ENCODE data around the gene AJUBA.

The AJUBA gene

DNA sequence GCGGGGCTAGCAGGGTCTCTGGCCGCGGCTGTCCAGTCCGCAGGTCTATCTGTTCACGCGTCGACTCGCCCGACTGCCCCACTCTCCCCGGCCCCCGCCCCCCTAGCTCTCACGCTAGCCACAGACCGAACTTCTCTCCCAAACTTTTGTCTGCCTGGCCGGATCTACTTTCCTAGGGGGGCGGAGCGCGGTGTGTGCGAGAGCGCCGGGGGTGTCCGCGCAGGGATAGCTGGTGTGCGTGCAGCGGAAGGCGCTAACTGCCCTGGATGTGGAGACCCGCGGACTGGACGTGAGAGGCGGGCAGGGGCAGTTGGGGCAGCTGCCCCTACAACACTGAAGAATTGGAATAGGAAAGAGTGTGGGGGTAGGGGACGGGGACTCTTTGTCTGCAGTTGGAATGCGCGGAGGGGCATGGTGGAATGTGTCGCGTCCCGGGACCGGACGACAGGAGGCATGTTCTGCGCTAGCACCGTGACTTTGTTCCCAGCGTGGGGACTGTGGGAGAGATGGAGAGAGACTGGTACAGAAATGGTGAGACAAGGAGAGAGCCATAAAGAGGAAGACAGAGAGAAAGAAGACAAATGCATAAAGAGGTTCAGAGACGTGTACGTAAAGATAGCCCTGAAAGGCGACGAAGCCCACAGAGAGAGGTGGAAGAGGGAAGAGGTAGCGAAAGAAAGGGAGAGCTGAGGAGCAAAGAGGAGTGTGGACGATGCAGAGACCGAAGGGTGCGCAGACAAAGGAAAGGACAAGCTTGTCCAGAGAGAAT, at the start of gene AJUBA:
AJUBA (minus strand) TSS at position 75 of the 769 bp plus-strand sequence. CDS start 285 bp downstream, outside the sequence.
- Histone ChIP-seq H3K27ac (ENCODE audit: low read length) (peak within 1 kb of the TSS; percentile 53), H3K27me3 (ENCODE audit: control insufficient read depth in 1 of 2, insufficient read depth in 2 of 2, low read length in 2 of 2) (peaks cover 0 to 10% of the 10 kb centered on the region in 2 donors), H3K9ac (ENCODE audit: low read length in 2 of 2) (peak within 1 kb of the TSS; percentile 44 to 74), H3K4me1 (ENCODE audit: control insufficient read depth, insufficient read depth, low read length) (peaks cover 41% of the 10 kb centered on the region), H3K9me3 (ENCODE audit: control insufficient read depth in 2 of 2, low read length in 2 of 2) (no peaks in the 10 kb centered on the region), H3K4me3 (ENCODE audit: low read length in 2 of 2) (peak within 1 kb of the TSS; percentile 87 to 94), H3K36me3 (ENCODE audit: control insufficient read depth in 2 of 2, insufficient read depth in 2 of 2, low read length in 2 of 2) (peaks cover 5 to 6% of the 10 kb centered on the region in 2 donors)

GRCh38 chr14:23030936-23031335, 48.6 kb upstream of the AJUBA start:
- Histone ChIP-seq H3K36me3 (ENCODE audit: control insufficient read depth in 2 of 2, insufficient read depth in 2 of 2, low read length in 2 of 2) (peaks cover 9 to 18% of the 10 kb centered on the region in 2 donors), H3K9me3 (ENCODE audit: control insufficient read depth in 2 of 2, low read length in 2 of 2) (no peaks in the 10 kb centered on the region), H3K4me3 (ENCODE audit: low read length in 2 of 2) (no peak overlapping the region), H3K27me3 (ENCODE audit: control insufficient read depth in 1 of 2, insufficient read depth in 2 of 2, low read length in 2 of 2) (no peaks in the 10 kb centered on the region), H3K27ac (ENCODE audit: low read length) (no peak overlapping the region), H3K9ac (ENCODE audit: low read length in 2 of 2) (no peak overlapping the region), H3K4me1 (ENCODE audit: control insufficient read depth, insufficient read depth, low read length) (peaks cover 11% of the 10 kb centered on the region)

- Histone ChIP-seq H3K27ac (ENCODE audit: low read length) (no peak overlapping the region), H3K4me3 (ENCODE audit: low read length in 2 of 2) (no peak overlapping the region), H3K4me1 (ENCODE audit: control insufficient read depth, insufficient read depth, low read length) (peaks cover 7% of the 10 kb centered on the region), H3K9ac (ENCODE audit: low read length in 2 of 2) (no peak overlapping the region), H3K27me3 (ENCODE audit: control insufficient read depth in 1 of 2, insufficient read depth in 2 of 2, low read length in 2 of 2) (no peaks in the 10 kb centered on the region), H3K9me3 (ENCODE audit: control insufficient read depth in 2 of 2, low read length in 2 of 2) (no peaks in the 10 kb centered on the region), H3K36me3 (ENCODE audit: control insufficient read depth in 2 of 2, insufficient read depth in 2 of 2, low read length in 2 of 2) (peaks cover 18 to 30% of the 10 kb centered on the region in 2 donors)
Observed at GRCh38 chr14:23028799-23029198, 46.4 kb upstream of the AJUBA start.

DNA sequence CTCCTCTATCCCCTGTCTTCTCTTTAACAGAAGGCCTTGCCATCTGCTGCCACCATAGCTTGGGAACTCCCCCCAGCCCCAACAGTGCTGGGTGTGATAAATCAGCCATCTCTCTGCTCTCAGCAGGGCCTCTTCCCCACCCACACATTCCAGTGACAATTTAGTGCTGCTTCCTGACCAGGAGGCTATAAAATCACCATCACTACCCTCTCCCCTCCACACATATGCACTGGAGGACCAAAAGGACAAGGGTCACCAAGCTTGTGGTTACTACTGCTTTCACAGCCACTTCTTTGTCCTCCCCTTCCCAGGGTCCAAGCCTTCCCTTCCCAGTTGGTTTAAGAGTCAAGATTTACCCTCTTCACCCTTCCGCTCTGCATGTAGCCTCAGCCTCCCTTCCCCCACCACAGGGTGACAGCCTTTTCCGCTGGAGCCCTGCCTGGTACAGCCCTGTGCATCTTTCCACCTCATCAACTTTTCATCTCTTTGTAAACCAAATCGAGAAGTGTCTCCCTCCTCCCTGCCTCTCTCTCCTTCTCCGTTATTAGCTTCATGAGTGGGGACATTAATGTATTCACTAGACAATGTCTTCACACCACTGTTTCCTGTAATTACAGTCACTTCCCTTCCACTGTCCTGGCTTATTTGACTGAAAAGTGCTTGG, 42.9 kb upstream of the AJUBA start:
- Histone ChIP-seq H3K9ac (ENCODE audit: low read length in 2 of 2) (no peak overlapping the region), H3K4me1 (ENCODE audit: control insufficient read depth, insufficient read depth, low read length) (no peaks in the 10 kb centered on the region), H3K36me3 (ENCODE audit: control insufficient read depth in 2 of 2, insufficient read depth in 2 of 2, low read length in 2 of 2) (peaks cover 14 to 20% of the 10 kb centered on the region in 2 donors), H3K4me3 (ENCODE audit: low read length in 2 of 2) (no peak overlapping the region), H3K27ac (ENCODE audit: low read length) (no peak overlapping the region), H3K9me3 (ENCODE audit: control insufficient read depth in 2 of 2, low read length in 2 of 2) (no peaks in the 10 kb centered on the region), H3K27me3 (ENCODE audit: control insufficient read depth in 1 of 2, insufficient read depth in 2 of 2, low read length in 2 of 2) (no peaks in the 10 kb centered on the region)

- H3K27ac ChIP-seq (ENCODE audit: low read length), result no peak overlapping the region
- peaks cover 14 to 20% of the 10 kb centered on the region in 2 donors for H3K36me3 ChIP-seq (ENCODE audit: control insufficient read depth in 2 of 2, insufficient read depth in 2 of 2, low read length in 2 of 2)
- H3K4me3 ChIP-seq (ENCODE audit: low read length in 2 of 2), result no peak overlapping the region
- H3K9ac ChIP-seq (ENCODE audit: low read length in 2 of 2), result no peak overlapping the region
- H3K4me1 ChIP-seq (ENCODE audit: control insufficient read depth, insufficient read depth, low read length), result no peaks in the 10 kb centered on the region
- H3K9me3 ChIP-seq (ENCODE audit: control insufficient read depth in 2 of 2, low read length in 2 of 2), result no peaks in the 10 kb centered on the region
- H3K27me3 ChIP-seq (ENCODE audit: control insufficient read depth in 1 of 2, insufficient read depth in 2 of 2, low read length in 2 of 2), result no peaks in the 10 kb centered on the region
Observed at GRCh38 chr14:23024612-23025075, 42.3 kb upstream of the AJUBA start.

GRCh38 chr14:23023795-23024152, 41.4 kb upstream of the AJUBA start:
- H3K27ac ChIP-seq (ENCODE audit: low read length), result no peak overlapping the region
- no peak overlapping the region for H3K4me3 ChIP-seq (ENCODE audit: low read length in 2 of 2)
- no peaks in the 10 kb centered on the region for H3K4me1 ChIP-seq (ENCODE audit: control insufficient read depth, insufficient read depth, low read length)
- H3K9me3 ChIP-seq (ENCODE audit: control insufficient read depth in 2 of 2, low read length in 2 of 2), result no peaks in the 10 kb centered on the region
- peaks cover 14 to 16% of the 10 kb centered on the region in 2 donors for H3K36me3 ChIP-seq (ENCODE audit: control insufficient read depth in 2 of 2, insufficient read depth in 2 of 2, low read length in 2 of 2)
- no peak overlapping the region for H3K9ac ChIP-seq (ENCODE audit: low read length in 2 of 2)
- no peaks in the 10 kb centered on the region for H3K27me3 ChIP-seq (ENCODE audit: control insufficient read depth in 1 of 2, insufficient read depth in 2 of 2, low read length in 2 of 2)

DNA sequence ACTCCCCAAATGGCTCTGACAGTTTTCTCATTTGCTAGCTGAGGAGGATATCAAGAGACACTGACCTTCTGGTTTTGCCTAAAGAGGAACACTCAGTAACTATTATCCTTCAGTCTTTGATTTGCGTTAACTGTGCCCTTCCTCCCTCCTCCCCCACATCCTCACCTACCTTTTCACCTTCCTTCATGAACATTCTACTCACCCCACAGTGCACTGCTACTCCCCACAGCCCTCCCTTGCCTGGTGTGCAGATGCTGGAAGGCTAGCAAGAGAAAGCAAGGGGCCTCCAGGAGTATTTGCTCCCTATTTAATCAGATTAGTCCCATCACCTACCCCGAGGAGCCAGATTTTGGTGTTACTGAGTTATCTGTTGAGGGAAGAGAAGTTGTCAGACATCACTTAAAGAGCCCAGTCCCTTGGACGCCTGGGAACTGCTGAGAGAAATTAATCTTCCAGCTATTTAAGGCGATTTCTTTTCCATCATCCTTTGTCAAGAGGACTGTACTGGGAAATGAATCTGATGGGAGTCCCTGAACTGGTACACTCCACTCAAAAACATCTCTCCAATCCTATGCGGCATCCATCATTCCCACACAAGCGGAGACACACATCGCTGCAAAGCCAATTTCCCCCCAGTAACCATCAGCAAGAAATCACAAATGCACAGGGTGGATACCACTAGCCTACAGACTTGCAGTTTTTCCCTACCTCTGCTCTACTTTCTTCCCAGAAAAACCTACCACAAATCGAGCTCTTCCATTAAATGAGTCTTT, 40.9 kb upstream of the AJUBA start:
- H3K36me3 ChIP-seq (ENCODE audit: control insufficient read depth in 2 of 2, insufficient read depth in 2 of 2, low read length in 2 of 2), result peaks cover 14 to 16% of the 10 kb centered on the region in 2 donors
- H3K27me3 ChIP-seq (ENCODE audit: control insufficient read depth in 1 of 2, insufficient read depth in 2 of 2, low read length in 2 of 2), result no peaks in the 10 kb centered on the region
- H3K9me3 ChIP-seq (ENCODE audit: control insufficient read depth in 2 of 2, low read length in 2 of 2), result no peaks in the 10 kb centered on the region
- H3K4me1 ChIP-seq (ENCODE audit: control insufficient read depth, insufficient read depth, low read length), result no peaks in the 10 kb centered on the region
- no peak overlapping the region for H3K27ac ChIP-seq (ENCODE audit: low read length)
- H3K9ac ChIP-seq (ENCODE audit: low read length in 2 of 2), result no peak overlapping the region
- no peak overlapping the region for H3K4me3 ChIP-seq (ENCODE audit: low read length in 2 of 2)

DNA sequence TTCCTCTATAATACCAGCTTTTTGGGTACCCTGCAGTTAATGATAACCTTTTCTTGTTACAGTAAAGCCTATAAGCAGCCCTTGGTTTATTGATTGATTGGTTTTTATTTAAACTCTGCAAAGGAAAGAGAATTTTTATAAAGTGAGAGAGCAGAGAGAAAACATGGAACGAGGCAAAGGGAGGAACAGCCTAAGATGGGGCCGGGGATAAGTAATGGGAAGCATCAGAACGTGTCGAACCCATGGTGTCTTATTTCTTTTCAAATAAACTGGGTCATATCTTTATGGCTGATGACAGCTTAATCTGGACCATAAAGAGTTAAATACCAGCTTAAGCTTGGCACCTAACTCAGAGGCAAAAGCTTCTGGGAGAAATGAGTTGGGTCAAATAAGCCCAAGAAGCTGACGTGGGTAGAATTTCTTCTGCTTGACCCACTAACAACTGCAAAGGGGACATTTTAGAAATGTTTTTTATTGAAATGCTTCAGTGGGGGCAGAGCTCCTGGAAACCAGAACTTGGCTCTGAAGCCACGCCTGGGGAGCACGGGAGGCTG, 39.6 kb upstream of the AJUBA start:
- no peak overlapping the region for H3K9ac ChIP-seq (ENCODE audit: low read length in 2 of 2)
- no peaks in the 10 kb centered on the region for H3K27me3 ChIP-seq (ENCODE audit: control insufficient read depth in 1 of 2, insufficient read depth in 2 of 2, low read length in 2 of 2)
- H3K4me1 ChIP-seq (ENCODE audit: control insufficient read depth, insufficient read depth, low read length), result no peaks in the 10 kb centered on the region
- peaks cover 14% of the 10 kb centered on the region in 2 donors for H3K36me3 ChIP-seq (ENCODE audit: control insufficient read depth in 2 of 2, insufficient read depth in 2 of 2, low read length in 2 of 2)
- H3K9me3 ChIP-seq (ENCODE audit: control insufficient read depth in 2 of 2, low read length in 2 of 2), result no peaks in the 10 kb centered on the region
- H3K4me3 ChIP-seq (ENCODE audit: low read length in 2 of 2), result no peak overlapping the region
- no peak overlapping the region for H3K27ac ChIP-seq (ENCODE audit: low read length)

DNA sequence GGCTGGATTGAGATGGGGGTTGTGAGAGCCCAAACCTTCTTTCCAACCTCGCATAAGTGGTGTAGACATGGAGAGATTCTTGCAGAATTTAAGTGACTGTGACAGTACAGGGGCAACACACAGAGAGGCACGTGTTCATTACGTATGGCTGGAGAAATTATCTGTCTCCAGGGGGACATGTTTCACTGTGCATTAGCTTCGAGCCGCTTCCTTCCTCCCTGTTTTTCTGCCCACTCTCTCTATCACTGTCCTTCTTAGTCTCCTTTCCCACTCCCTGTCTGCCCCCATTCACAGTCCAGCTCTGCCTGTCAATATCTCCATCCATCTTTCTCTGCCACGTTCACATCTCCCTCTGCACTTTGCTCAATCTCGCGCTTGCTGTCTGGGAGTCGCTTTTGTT, 39.1 kb upstream of the AJUBA start:
- Histone ChIP-seq H3K4me3 (ENCODE audit: low read length in 2 of 2) (no peak overlapping the region), H3K36me3 (ENCODE audit: control insufficient read depth in 2 of 2, insufficient read depth in 2 of 2, low read length in 2 of 2) (peaks cover 14% of the 10 kb centered on the region in 2 donors), H3K4me1 (ENCODE audit: control insufficient read depth, insufficient read depth, low read length) (no peaks in the 10 kb centered on the region), H3K27me3 (ENCODE audit: control insufficient read depth in 1 of 2, insufficient read depth in 2 of 2, low read length in 2 of 2) (no peaks in the 10 kb centered on the region), H3K27ac (ENCODE audit: low read length) (no peak overlapping the region), H3K9ac (ENCODE audit: low read length in 2 of 2) (no peak overlapping the region), H3K9me3 (ENCODE audit: control insufficient read depth in 2 of 2, low read length in 2 of 2) (no peaks in the 10 kb centered on the region)

All from stomach smooth muscle (tissue), 2 donors.